OCI-LY1 (cell line): ENCODE data around the gene SLK.

Experiments used
- H2AFZ ChIP-seq: fragments of 200-600 bp; sonication (generic), shearing (Covaris generic); 2 replicates; pipeline ENCODE4 v1.6.0; 2014; ENCODE audit warnings: antibody characterized with exemption, mild to moderate bottlenecking, low read length
- H3F3A ChIP-seq: fragments of 200-600 bp; sonication (generic), shearing (Covaris generic); 2 replicates; pipeline ENCODE4 v1.6.0; 2014; ENCODE audit warnings: mild to moderate bottlenecking, antibody characterized with exemption, low read length, moderate library complexity; ENCODE audit not compliant: insufficient read depth
- H3K27ac ChIP-seq: fragments of 200-600 bp; sonication (generic); 2 replicates; pipeline ENCODE4 v1.5.1; 2014; ENCODE audit warnings: low read length, mixed run types, mild to moderate bottlenecking, low read depth; ENCODE audit not compliant: poor library complexity, severe bottlenecking
- H3K27me3 ChIP-seq: fragments of 200-600 bp; sonication (generic); 2 replicates; pipeline ENCODE4 v1.6.0; 2014; ENCODE audit warnings: antibody characterized with exemption, mild to moderate bottlenecking, low read length, moderate library complexity; ENCODE audit not compliant: insufficient read depth
- H3K36me3 ChIP-seq: fragments of 200-600 bp; sonication (generic); 2 replicates; pipeline ENCODE4 v1.6.1; 2014; ENCODE audit warnings: mild to moderate bottlenecking, antibody characterized with exemption, low read length, moderate library complexity, mixed read lengths; ENCODE audit not compliant: insufficient read depth
- H3K4me1 ChIP-seq: fragments of 200-600 bp; sonication (generic); 2 replicates; pipeline ENCODE4 v1.5.1; 2014; ENCODE audit warnings: mild to moderate bottlenecking, low read length, moderate library complexity; ENCODE audit not compliant: insufficient read depth, severe bottlenecking
- H3K4me2 ChIP-seq: fragments of 200-600 bp; sonication (generic), shearing (Covaris generic); 2 replicates; pipeline ENCODE4 v1.6.1; 2014; ENCODE audit warnings: low read length
- H3K4me3 ChIP-seq: fragments of 200-600 bp; sonication (generic); 2 replicates; pipeline ENCODE4 v1.5.1; 2014; ENCODE audit warnings: low read length, low read depth, mild to moderate bottlenecking, mixed read lengths; ENCODE audit not compliant: poor library complexity, severe bottlenecking
- H3K79me2 ChIP-seq: fragments of 200-600 bp; shearing (Covaris generic); 2 replicates; pipeline ENCODE4 v1.6.1; 2016; ENCODE audit warnings: mixed run types, low read length, mixed read lengths; ENCODE audit not compliant: insufficient read depth
- H3K9ac ChIP-seq: fragments of 200-600 bp; sonication (generic), shearing (Covaris generic); 2 replicates; pipeline ENCODE4 v1.6.1; 2014; ENCODE audit warnings: mild to moderate bottlenecking, low read length, mixed read lengths
- H3K9me2 ChIP-seq: fragments of 200-600 bp; sonication (generic), shearing (Covaris generic); 2 replicates; pipeline ENCODE4 v1.6.1; 2014; ENCODE audit warnings: low read depth, mild to moderate bottlenecking, low read length, mixed read lengths
- H3K9me3 ChIP-seq: fragments of 200-600 bp; shearing (Covaris generic); 2 replicates; pipeline ENCODE4 v1.6.1; 2014; ENCODE audit warnings: low read length, mixed read lengths
- H4K20me1 ChIP-seq: fragments of 200-600 bp; sonication (generic), shearing (Covaris generic); 2 replicates; pipeline ENCODE4 v1.6.0; 2016; ENCODE audit warnings: mild to moderate bottlenecking, low read length; ENCODE audit not compliant: insufficient read depth
- CTCF ChIP-seq: fragments of 200-600 bp; sonication (generic), shearing (Covaris generic); IDR thresholded peaks from 2 replicates; pipeline ENCODE4 v1.5.1; 2017; ENCODE audit warnings: mild to moderate bottlenecking, antibody characterized with exemption, low read length, moderate library complexity, mixed read lengths
- EZH2 ChIP-seq: fragments of 200-600 bp; sonication (generic), shearing (Covaris generic); IDR thresholded peaks from 2 replicates; pipeline ENCODE4 v1.8.0; 2017; ENCODE audit warnings: borderline replicate concordance, mixed run types, mild to moderate bottlenecking, antibody characterized with exemption, low read length, moderate library complexity, mixed read lengths

Gene SLK

GRCh38 chr10:104066945-104067344 is 100.0 kb downstream of the SLK start:
- no peak overlapping the region for H2AFZ ChIP-seq
- H3K27ac ChIP-seq: no peak overlapping the region
- no peaks in the 10 kb centered on the region for H3K79me2 ChIP-seq
- H3K27me3 ChIP-seq: peaks cover 4% of the 10 kb centered on the region; the same call in 1 of the 2 replicates
- TF ChIP-seq CTCF (no peak), EZH2 (no peak)
- H3K4me1 ChIP-seq: no peaks in the 10 kb centered on the region
- no peak overlapping the region for H3K9ac ChIP-seq
- H4K20me1 ChIP-seq: no peaks in the 10 kb centered on the region
- no peak overlapping the region for H3K4me2 ChIP-seq
- no peaks in the 10 kb centered on the region for H3K9me2 ChIP-seq
- H3K4me3 ChIP-seq: no peak overlapping the region
- H3K9me3 ChIP-seq: no peaks in the 10 kb centered on the region
- H3F3A ChIP-seq: no peaks in the 10 kb centered on the region
- H3K36me3 ChIP-seq: no peaks in the 10 kb centered on the region

DNA sequence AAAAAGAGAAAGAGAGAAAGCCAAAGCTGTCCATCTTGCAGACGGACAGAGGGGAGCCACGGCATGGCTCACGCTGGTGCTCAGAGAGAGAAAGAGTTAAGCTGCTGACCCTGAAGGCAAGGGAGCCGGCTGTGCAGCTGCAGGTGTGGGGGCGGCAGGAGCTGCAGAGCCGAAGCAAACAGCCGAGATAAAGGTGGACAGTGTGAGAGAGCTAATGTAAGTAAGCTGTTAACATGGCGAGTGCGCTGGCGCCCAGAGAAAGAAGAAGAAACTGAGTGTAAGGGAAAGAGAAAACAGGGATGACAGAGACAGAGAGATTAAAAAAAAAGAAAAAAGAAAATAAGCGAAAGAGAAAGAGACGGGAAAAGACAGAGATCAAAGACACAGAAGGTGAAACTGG is 100.6 kb downstream of the SLK start:
- Histone ChIP-seq H3K9me2 (no peaks in the 10 kb centered on the region), H3K36me3 (no peaks in the 10 kb centered on the region), H4K20me1 (no peaks in the 10 kb centered on the region), H3K4me2 (no peak overlapping the region), H3K9me3 (no peaks in the 10 kb centered on the region), H2AFZ (no peak overlapping the region), H3K27me3 (peaks cover 4% of the 10 kb centered on the region; the same call in 1 of the 2 replicates), H3K4me1 (no peaks in the 10 kb centered on the region), H3K9ac (no peak overlapping the region), H3F3A (no peaks in the 10 kb centered on the region), H3K27ac (no peak overlapping the region), H3K4me3 (no peak overlapping the region), H3K79me2 (no peaks in the 10 kb centered on the region)
- TF ChIP-seq EZH2: no peak
- TF ChIP-seq CTCF: no peak

DNA sequence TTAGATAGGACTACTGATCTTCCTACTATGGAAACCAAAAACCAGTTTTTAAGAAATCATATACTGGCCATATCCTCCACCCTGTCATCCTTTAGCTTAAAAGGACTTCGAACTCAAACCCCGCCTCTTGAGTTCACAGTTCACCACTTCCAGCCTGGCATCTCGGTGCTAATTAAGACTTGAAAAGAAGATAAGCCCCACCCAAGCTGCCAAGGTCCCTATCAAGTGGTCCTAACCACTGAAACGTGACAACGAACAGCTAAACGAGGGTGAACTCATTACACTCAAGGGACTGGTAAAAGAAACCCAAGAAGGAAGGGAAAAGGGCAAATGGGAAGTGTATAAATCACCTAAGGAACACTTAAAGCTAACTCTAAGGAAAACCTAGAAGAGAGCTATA is 102.7 kb downstream of the SLK start:
- Histone ChIP-seq H3K9ac (no peak overlapping the region), H3K4me1 (no peaks in the 10 kb centered on the region), H3K9me3 (no peaks in the 10 kb centered on the region), H3K36me3 (no peaks in the 10 kb centered on the region), H3K4me2 (no peak overlapping the region), H3K4me3 (no peak overlapping the region), H3K9me2 (no peaks in the 10 kb centered on the region), H3K79me2 (no peaks in the 10 kb centered on the region), H2AFZ (no peak overlapping the region), H4K20me1 (no peaks in the 10 kb centered on the region), H3F3A (no peaks in the 10 kb centered on the region), H3K27ac (no peak overlapping the region), H3K27me3 (peaks cover 9% of the 10 kb centered on the region; the same call in 1 of the 2 replicates)
- TF ChIP-seq EZH2: no peak
- TF ChIP-seq CTCF: no peak
